HepG2 (cell line): Measurements from ENCODE around the gene RALBP1. TPM values are rescaled to one million over a fixed set of nuclear protein-coding genes. Genes with fewer than 3 reads are reported as not detected.

Source experiments
- ARID4A ChIP-seq: sonication (generic); formaldehyde crosslinking; IDR thresholded peaks from 2 replicates; pipeline ENCODE4 v1.5.0; 2020; ENCODE audit warnings: mild to moderate bottlenecking, missing genetic modification reagents, borderline replicate concordance
- ETV5 ChIP-seq: IDR thresholded peaks from 2 replicates; pipeline ENCODE4 v1.6.1; 2018; ENCODE audit warnings: missing biosample characterization, missing genetic modification reagents, inconsistent platforms, borderline replicate concordance
- FOXP4 ChIP-seq: sonication (generic); formaldehyde crosslinking; IDR thresholded peaks from 2 replicates; pipeline ENCODE4 v1.4.0; 2020; ENCODE audit warnings: missing genetic modification reagents
- JUNB ChIP-seq: sonication (generic); formaldehyde crosslinking; IDR thresholded peaks from 2 replicates; pipeline ENCODE4 v1.8.0; 2022; ENCODE audit warnings: missing genetic modification reagents, mild to moderate bottlenecking, borderline replicate concordance
- LCORL ChIP-seq, 2 experiments: fragments of 450-650 bp in 1 of 2; sonication (generic) in 1 of 2; formaldehyde crosslinking in 1 of 2; IDR thresholded peaks; 2 replicates each; pipeline versions ENCODE4 v1.5.0 to v1.6.1; 2017 to 2020; ENCODE audit warnings: antibody characterized with exemption in 1 of 2, missing genetic modification reagents in 1 of 2
- MXD4 ChIP-seq: IDR thresholded peaks from 2 replicates; pipeline ENCODE4 v1.6.1; 2016; ENCODE audit warnings: mild to moderate bottlenecking, missing biosample characterization, missing genetic modification reagents
- NCOA5 ChIP-seq: sonication (generic); formaldehyde crosslinking; IDR thresholded peaks from 2 replicates; pipeline ENCODE4 v1.4.0; 2020; ENCODE audit warnings: missing genetic modification reagents
- NR2F6 ChIP-seq, 2 experiments: IDR thresholded peaks; 2 replicates each; pipeline ENCODE4 v1.6.1; 2016; ENCODE audit warnings: antibody characterized with exemption in 1 of 2, mild to moderate bottlenecking in 1 of 2
- ONECUT2 ChIP-seq: sonication (generic); formaldehyde crosslinking; IDR thresholded peaks from 2 replicates; pipeline ENCODE4 v1.4.0; 2020; ENCODE audit warnings: missing genetic modification reagents
- PPARG ChIP-seq: conservative IDR thresholded peaks from 2 replicates; pipeline ENCODE4 v1.6.1; 2016; ENCODE audit warnings: missing biosample characterization, missing genetic modification reagents
- RAD51 ChIP-seq: fragments of 450-650 bp; IDR thresholded peaks from 2 replicates; pipeline ENCODE4 v1.6.1; 2016; ENCODE audit warnings: borderline replicate concordance
- RCOR2 ChIP-seq: IDR thresholded peaks from 2 replicates; pipeline ENCODE4 v1.6.1; 2016; ENCODE audit warnings: missing biosample characterization, missing genetic modification reagents
- SMYD3 ChIP-seq: sonication (generic); formaldehyde crosslinking; IDR thresholded peaks from 2 replicates; pipeline ENCODE4 v1.8.1; 2023; ENCODE audit warnings: mild to moderate bottlenecking, missing genetic modification reagents
- SOX6 ChIP-seq, 2 experiments: fragments of 450-650 bp in 1 of 2; sonication (generic) in 1 of 2; formaldehyde crosslinking in 1 of 2; IDR thresholded peaks; 2 replicates each; pipeline versions ENCODE4 v1.4.0 to v1.6.1; 2017 to 2020; ENCODE audit warnings: antibody characterized with exemption in 1 of 2, mild to moderate bottlenecking in 1 of 2, missing genetic modification reagents in 1 of 2
- TEAD3 ChIP-seq: optimal IDR thresholded peaks from 2 replicates; pipeline ENCODE3; 2016; ENCODE audit warnings: borderline replicate concordance
- ZBTB14 ChIP-seq: sonication (generic); formaldehyde crosslinking; IDR thresholded peaks from 2 replicates; pipeline ENCODE4 v1.4.0; 2020; ENCODE audit warnings: missing genetic modification reagents
- ZNF124 ChIP-seq: sonication (generic); formaldehyde crosslinking; IDR thresholded peaks from 2 replicates; pipeline ENCODE4 v1.4.0; 2020; ENCODE audit warnings: missing genetic modification reagents
- ZNF446 ChIP-seq: sonication (generic); formaldehyde crosslinking; IDR thresholded peaks from 2 replicates; pipeline ENCODE4 v1.5.0; 2020; ENCODE audit warnings: mild to moderate bottlenecking, missing genetic modification reagents
- ZNF501 ChIP-seq: sonication (generic); formaldehyde crosslinking; IDR thresholded peaks from 2 replicates; pipeline ENCODE4 v1.5.1; 2020; ENCODE audit warnings: mild to moderate bottlenecking, moderate library complexity, missing genetic modification reagents
- polyA plus RNA-seq, 8 experiments: library from polyadenylated mRNA; depleted of rRNA in 3 of 8; stranded (reverse) in 7 of 8; unstranded in 1 of 8; fragments of >200 nt; fragmentation: Illumina TruSeq in 4 of 8; extraction: Trizol in 4 of 8; gene quantifications; 2 replicates each; pipeline versions ENCODE4 v1.2.1 to v1.2.3, GENCODE V29; 2011 to 2016; ENCODE audit warnings: low read depth in 4 of 8, missing spikeins in 1 of 8, mixed read lengths in 1 of 8; ENCODE audit not compliant: insufficient read depth in 1 of 8
- total RNA-seq, 5 experiments: library from RNA; depleted of rRNA; stranded (reverse); fragments of >200 nt; fragmentation: Illumina TruSeq; extraction: Trizol; gene quantifications; 2 replicates each; pipeline ENCODE4 v1.2.3, GENCODE V29; 2016; ENCODE audit warnings: low read depth in 1 of 5
- TF ChIP-seq, protein P1 (sequence below): sonication (generic); formaldehyde crosslinking; IDR thresholded peaks from 2 replicates; pipeline ENCODE4 v1.5.0; 2020; ENCODE audit warnings: missing genetic modification reagents, mild to moderate bottlenecking, borderline replicate concordance

The RALBP1 gene
- total and polyA plus RNA-seq, 2 of the 13 experiments (the other 11 are each of a cell fraction or from before 2014, with no cell fraction given): 24.5 to 33.1 TPM

- TF ChIP-seq ARID4A (CRISPR knock-in tag): peak; percentile 60; the same call in 1 of the 2 replicates
- peak; percentile 70 for TF ChIP-seq RAD51
- TF ChIP-seq PPARG (CRISPR knock-in tag): no peak; the same call in 1 of the 2 replicates
- no peak for TF ChIP-seq ZNF446 (CRISPR knock-in tag)
- no peak for TF ChIP-seq JUNB
- no peak for TF ChIP-seq NR2F6 (IDR thresholded peaks at IDR 0.05)
- TF ChIP-seq NR2F6 (CRISPR knock-in tag; IDR thresholded peaks at IDR 0.05): peak; percentile 50; the same call in 1 of the 2 replicates
- TF ChIP-seq RCOR2 (CRISPR knock-in tag): peak; percentile 77; the same call in 1 of the 2 replicates
- TF ChIP-seq ZNF124: peak; percentile 65; the same call in 1 of the 2 replicates
- TF ChIP-seq ETV5: peak; percentile 39; the same call in 1 of the 2 replicates
- peak; percentile 55; the same call in 1 of the 2 replicates for TF ChIP-seq FOXP4 (CRISPR knock-in tag)
- TF ChIP-seq ZBTB14: no peak
- peak; percentile 65; the same call in 1 of the 2 replicates for TF ChIP-seq MXD4 (CRISPR knock-in tag)
- no peak for TF ChIP-seq NCOA5 (CRISPR knock-in tag)
- TF ChIP-seq SMYD3: no peak
- TF ChIP-seq ZNF501: peak; percentile 30; the same call in 1 of the 2 replicates
- TF ChIP-seq, protein P1, sequence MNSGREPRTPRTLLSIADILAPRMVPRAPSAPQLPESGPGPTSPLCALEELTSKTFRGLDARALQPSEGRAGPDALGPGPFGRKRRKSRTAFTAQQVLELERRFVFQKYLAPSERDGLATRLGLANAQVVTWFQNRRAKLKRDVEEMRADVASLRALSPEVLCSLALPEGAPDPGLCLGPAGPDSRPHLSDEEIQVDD (CRISPR knock-in tag): no peak
- TF ChIP-seq ONECUT2: no peak
- no peak for TF ChIP-seq SOX6 (IDR thresholded peaks at IDR 0.05)
- TF ChIP-seq SOX6 (CRISPR knock-in tag; IDR thresholded peaks at IDR 0.05): peak; percentile 79
- no peak for TF ChIP-seq LCORL (IDR thresholded peaks at IDR 0.05)
- TF ChIP-seq LCORL (CRISPR knock-in tag; IDR thresholded peaks at IDR 0.05): peak; percentile 46; the same call in 1 of the 2 replicates
- TF ChIP-seq TEAD3 (CRISPR knock-in tag): peak; percentile 98
Observed at GRCh38 chr18:9535430-9535991, 60.2 kb downstream of the RALBP1 start (continued).
